Nephron progenitor cell (in vitro differentiated cells): ENCODE measurements around the gene NRSN2.
"Not testable (repeated sequence)": the region's sequence is repeated elsewhere in the genome, so short reads cannot be mapped to it uniquely, and the experiment has no call there.

Experiments used
- DNase-seq: peaks from one replicate; pipeline ENCODE4 v3.0.0; 2021
- H3K27ac Mint-ChIP-seq: 2 replicates; pipeline ENCODE4 v1.8.0; 2021; ENCODE audit warnings: mild to moderate bottlenecking, moderate library complexity, mixed read lengths
- H3K27me3 Mint-ChIP-seq: 2 replicates; pipeline ENCODE4 v1.8.0; 2021; ENCODE audit warnings: mild to moderate bottlenecking, low read depth, mixed read lengths; ENCODE audit not compliant: poor library complexity
- H3K36me3 Mint-ChIP-seq: 2 replicates; pipeline ENCODE4 v1.8.0; 2021; ENCODE audit warnings: low read depth, mixed read lengths
- H3K4me1 Mint-ChIP-seq: 2 replicates; pipeline ENCODE4 v1.8.0; 2021; ENCODE audit warnings: mixed read lengths
- H3K4me3 Mint-ChIP-seq: 2 replicates; pipeline ENCODE4 v1.8.0; 2021; ENCODE audit warnings: mild to moderate bottlenecking, moderate library complexity, mixed read lengths
- H3K9me3 Mint-ChIP-seq: 2 replicates; pipeline ENCODE4 v1.8.0; 2021; ENCODE audit warnings: mild to moderate bottlenecking, moderate library complexity, mixed read lengths
- TF ChIP-seq, protein P1 (sequence below): fragments of 200-600 bp; sonication (generic); IDR thresholded peaks from 2 replicates; pipeline ENCODE4 v1.5.0; 2021; ENCODE audit warnings: antibody characterized with exemption

The NRSN2 gene

GRCh38 chr20:347640-348484 lies 951 bp downstream of the NRSN2 start:
- no peaks in the 10 kb centered on the region for H3K9me3 Mint-ChIP-seq
- TF ChIP-seq, protein P1, sequence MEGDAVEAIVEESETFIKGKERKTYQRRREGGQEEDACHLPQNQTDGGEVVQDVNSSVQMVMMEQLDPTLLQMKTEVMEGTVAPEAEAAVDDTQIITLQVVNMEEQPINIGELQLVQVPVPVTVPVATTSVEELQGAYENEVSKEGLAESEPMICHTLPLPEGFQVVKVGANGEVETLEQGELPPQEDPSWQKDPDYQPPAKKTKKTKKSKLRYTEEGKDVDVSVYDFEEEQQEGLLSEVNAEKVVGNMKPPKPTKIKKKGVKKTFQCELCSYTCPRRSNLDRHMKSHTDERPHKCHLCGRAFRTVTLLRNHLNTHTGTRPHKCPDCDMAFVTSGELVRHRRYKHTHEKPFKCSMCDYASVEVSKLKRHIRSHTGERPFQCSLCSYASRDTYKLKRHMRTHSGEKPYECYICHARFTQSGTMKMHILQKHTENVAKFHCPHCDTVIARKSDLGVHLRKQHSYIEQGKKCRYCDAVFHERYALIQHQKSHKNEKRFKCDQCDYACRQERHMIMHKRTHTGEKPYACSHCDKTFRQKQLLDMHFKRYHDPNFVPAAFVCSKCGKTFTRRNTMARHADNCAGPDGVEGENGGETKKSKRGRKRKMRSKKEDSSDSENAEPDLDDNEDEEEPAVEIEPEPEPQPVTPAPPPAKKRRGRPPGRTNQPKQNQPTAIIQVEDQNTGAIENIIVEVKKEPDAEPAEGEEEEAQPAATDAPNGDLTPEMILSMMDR, result no peak
- peak; percentile 97 for DNase-seq
- peak overlapping the region; percentile 95 for H3K27ac Mint-ChIP-seq
- peaks cover 20% of the 10 kb centered on the region for H3K4me1 Mint-ChIP-seq
- peaks cover 14% of the 10 kb centered on the region for H3K36me3 Mint-ChIP-seq
- peak overlapping the region; percentile 93 for H3K4me3 Mint-ChIP-seq
- peaks cover 2% of the 10 kb centered on the region for H3K27me3 Mint-ChIP-seq

DNA sequence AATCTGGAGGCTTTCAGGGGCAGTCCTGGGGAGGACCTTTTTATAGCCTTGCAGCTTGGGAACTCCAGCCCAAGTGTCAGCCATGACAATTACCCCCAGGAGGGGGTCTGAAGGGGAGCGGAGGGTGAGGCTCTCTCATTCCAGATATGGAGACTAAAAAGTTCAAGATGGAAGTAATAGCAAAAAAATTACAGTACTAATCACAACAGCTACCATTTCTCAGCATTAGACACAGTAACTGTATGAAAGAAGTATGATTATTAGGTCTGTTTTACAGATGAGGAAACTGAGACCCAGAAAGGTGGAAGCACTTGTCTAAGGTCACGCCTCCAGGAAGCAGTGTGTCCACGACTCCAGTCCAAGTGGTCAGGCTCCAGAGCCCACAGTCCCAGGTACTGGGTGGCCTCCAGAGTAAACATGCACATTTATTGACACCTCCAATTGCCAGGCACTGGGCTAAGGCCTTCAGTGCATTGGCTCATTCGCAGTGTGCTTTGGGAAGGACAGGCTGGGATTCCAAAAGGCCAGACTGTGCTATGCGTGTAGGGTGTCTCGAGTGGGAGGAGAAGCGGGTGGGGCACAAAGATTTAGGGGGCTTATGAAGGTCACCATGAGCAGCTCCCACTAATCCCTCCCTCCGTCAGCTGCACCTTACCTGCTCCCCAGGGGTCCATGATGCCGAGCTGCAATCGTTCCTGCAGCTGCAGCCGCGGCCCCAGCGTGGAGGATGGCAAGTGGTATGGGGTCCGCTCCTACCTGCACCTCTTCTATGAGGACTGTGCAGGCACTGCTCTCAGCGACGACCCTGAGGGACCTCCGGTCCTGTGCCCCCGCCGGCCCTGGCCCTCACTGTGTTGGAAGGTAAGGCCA lies 2.3 kb downstream of the NRSN2 start:
- H3K36me3 Mint-ChIP-seq, result peaks cover 19% of the 10 kb centered on the region
- no peak overlapping the region for H3K27ac Mint-ChIP-seq
- TF ChIP-seq, protein P1, result no peak
- H3K4me1 Mint-ChIP-seq, result peaks cover 20% of the 10 kb centered on the region
- peaks cover 6% of the 10 kb centered on the region for H3K27me3 Mint-ChIP-seq
- H3K9me3 Mint-ChIP-seq, result no peaks in the 10 kb centered on the region
- DNase-seq, result no peak
- peak overlapping the region; percentile 93 for H3K4me3 Mint-ChIP-seq

DNA sequence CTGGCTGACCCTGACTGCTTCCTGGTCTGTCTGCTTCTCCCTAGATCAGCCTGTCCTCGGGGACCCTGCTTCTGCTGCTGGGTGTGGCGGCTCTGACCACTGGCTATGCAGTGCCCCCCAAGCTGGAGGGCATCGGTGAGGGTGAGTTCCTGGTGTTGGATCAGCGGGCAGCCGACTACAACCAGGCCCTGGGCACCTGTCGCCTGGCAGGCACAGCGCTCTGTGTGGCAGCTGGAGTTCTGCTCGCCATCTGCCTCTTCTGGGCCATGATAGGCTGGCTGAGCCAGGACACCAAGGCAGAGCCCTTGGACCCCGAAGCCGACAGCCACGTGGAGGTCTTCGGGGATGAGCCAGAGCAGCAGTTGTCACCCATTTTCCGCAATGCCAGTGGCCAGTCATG lies 6.3 kb downstream of the NRSN2 start:
- Mint-ChIP-seq H3K36me3 (peaks cover 15% of the 10 kb centered on the region), H3K27ac (no peak overlapping the region), H3K27me3 (peaks cover 9% of the 10 kb centered on the region), H3K9me3 (no peaks in the 10 kb centered on the region), H3K4me1 (peaks cover 28% of the 10 kb centered on the region), H3K4me3 (no peak overlapping the region)
- TF ChIP-seq, protein P1, result no peak
- no peak for DNase-seq

DNA sequence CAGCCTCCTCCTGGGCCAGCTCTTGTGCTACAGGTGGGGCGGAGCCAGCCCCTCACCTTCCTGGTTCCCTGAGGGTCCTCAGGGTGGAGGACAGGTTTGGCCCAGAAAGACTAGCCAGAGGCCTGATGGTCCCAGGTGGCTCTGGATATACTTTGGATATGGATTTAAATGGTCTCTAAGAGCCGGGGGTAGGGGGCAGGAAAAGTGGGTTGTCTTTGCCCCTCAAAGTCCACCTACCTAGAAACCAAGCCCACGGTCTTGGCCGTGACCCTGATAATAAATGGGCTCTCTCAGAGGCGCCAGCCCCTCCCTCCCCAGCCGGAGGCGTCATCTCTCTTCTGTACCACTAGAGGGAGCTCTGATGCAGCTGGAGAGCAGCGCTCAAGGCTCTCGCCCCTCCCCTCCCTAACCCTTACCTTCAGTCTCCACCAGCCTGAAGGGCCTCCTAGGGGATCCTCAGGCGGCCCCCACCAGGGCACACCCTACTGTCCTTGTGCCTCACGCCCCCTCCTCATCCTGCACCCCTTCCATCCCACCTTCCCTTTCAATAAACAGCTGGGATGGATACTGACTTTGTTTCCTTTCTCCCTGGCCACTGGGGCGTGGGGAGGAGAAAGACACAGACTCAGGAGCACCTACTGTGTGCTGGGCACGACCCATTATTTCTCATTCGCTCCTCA lies 7.5 kb downstream of the NRSN2 start:
- Mint-ChIP-seq H3K9me3 (no peaks in the 10 kb centered on the region), H3K4me1 (peaks cover 18% of the 10 kb centered on the region), H3K36me3 (peaks cover 8% of the 10 kb centered on the region), H3K27me3 (peaks cover 9% of the 10 kb centered on the region), H3K27ac (no peak overlapping the region), H3K4me3 (no peak overlapping the region)
- peak; percentile 82 for DNase-seq
- TF ChIP-seq, protein P1, result peak; percentile 98

GRCh38 chr20:356154-356553 lies 9.2 kb downstream of the NRSN2 start:
- H3K4me1 Mint-ChIP-seq, result peaks cover 30% of the 10 kb centered on the region
- not testable (repeated sequence) for H3K36me3 Mint-ChIP-seq, DNase-seq, H3K4me3 Mint-ChIP-seq, H3K9me3 Mint-ChIP-seq, H3K27ac Mint-ChIP-seq, H3K27me3 Mint-ChIP-seq

DNA sequence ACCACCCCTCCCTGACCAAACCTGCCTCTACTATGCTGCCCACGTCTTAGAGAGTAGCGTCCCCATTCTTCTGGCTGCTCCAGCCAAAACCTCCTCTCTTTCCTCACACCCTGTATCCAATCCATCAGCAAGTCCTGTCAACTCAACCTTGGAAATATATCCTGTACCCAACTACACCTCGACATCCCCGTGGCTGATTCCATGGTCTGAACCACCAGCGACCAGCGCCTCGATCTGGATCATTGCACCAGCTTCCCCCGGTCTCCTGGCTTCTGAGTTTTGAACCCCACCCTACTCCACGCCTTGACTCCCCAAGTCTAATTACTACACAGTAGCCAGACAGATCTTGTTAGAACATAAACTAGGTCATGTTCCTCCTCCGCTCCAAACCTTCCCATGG lies 9.8 kb downstream of the NRSN2 start:
- H3K4me1 Mint-ChIP-seq, result peaks cover 36% of the 10 kb centered on the region
- peaks cover 4% of the 10 kb centered on the region for H3K36me3 Mint-ChIP-seq
- peak overlapping the region; percentile 12 for H3K27ac Mint-ChIP-seq

More for the DNA sequence above, 9.8 kb downstream of the NRSN2 start:
- no peak for DNase-seq
- H3K27me3 Mint-ChIP-seq, result peaks cover 9% of the 10 kb centered on the region
- H3K9me3 Mint-ChIP-seq, result no peaks in the 10 kb centered on the region
- TF ChIP-seq, protein P1, result no peak
- no peak overlapping the region for H3K4me3 Mint-ChIP-seq
